RPMI7951 (cell line): Measurements from ENCODE around the gene XKR8. TPM values are rescaled to one million over a fixed set of nuclear protein-coding genes. Genes with fewer than 3 reads are reported as not detected.

Experiments used
- DNase-seq: peaks from one replicate; pipeline ENCODE4 v3.0.0-alpha.2; 2012; ENCODE audit warnings: low read depth
- total RNA-seq: library from RNA; depleted of rRNA; stranded (reverse); fragments of >200 nt; shearing (Covaris generic); gene quantifications from 2 replicates; pipeline ENCODE4 v1.2.3, GENCODE V29; 2014; rRNA removed

Gene XKR8, protein sequence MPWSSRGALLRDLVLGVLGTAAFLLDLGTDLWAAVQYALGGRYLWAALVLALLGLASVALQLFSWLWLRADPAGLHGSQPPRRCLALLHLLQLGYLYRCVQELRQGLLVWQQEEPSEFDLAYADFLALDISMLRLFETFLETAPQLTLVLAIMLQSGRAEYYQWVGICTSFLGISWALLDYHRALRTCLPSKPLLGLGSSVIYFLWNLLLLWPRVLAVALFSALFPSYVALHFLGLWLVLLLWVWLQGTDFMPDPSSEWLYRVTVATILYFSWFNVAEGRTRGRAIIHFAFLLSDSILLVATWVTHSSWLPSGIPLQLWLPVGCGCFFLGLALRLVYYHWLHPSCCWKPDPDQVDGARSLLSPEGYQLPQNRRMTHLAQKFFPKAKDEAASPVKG
- total RNA-seq = 0.68 and 0.72 TPM in 2 replicates

GRCh38 chr1:27959792-27960603, at the start of gene XKR8:
Gene XKR8, plus strand, starts transcription at chr1:27959973. Its CDS starts 97 bp downstream, at chr1:27960070.
- DNase-seq = peak; percentile 22

DNA sequence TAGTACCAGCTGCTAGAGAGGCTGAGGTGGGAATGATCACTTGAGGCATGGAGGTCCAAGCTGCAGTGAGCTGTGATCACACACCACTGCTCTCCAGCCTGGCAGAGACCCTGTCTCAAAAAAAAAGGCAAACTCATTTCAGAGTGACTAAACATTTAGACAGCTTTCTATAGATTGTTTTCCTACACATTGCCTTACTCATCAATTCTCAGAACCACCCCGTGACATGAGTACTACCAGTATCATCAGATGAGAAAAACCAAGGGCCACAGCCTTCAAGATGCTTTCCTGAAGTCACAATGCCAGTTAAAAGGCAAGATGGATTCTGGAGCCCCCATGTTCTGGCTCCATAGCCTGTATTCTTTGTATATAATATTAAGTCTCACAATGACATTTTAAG, 47.3 kb upstream of the XKR8 start:
- DNase-seq = no peak

DNA sequence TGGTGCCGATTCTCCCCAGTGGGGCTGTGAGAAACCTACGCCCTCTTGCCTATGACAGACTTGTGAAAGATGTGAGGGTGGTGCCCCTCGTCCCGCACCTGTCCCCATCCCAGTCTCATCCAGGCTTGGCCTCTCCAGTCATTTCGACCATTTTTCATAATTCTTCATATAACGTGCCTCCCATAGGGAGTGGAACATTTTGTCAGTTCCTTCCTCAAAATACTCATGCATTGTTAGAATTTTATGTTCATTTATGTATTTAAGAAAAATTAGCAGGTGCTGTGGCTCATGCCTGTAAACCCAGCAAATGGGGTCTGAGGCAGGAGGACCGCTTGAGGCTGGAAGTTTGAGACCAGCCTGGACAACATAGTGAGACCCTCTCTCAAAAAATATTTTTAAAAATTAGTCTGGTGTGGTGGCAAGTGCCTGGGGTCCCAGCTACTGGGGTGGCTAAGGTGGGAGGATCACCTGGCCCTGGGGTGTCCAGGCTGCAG, 44.6 kb upstream of the XKR8 start:
- no peak for DNase-seq

GRCh38 chr1:27922272-27922671, 37.5 kb upstream of the XKR8 start:
- DNase-seq = no peak

DNA sequence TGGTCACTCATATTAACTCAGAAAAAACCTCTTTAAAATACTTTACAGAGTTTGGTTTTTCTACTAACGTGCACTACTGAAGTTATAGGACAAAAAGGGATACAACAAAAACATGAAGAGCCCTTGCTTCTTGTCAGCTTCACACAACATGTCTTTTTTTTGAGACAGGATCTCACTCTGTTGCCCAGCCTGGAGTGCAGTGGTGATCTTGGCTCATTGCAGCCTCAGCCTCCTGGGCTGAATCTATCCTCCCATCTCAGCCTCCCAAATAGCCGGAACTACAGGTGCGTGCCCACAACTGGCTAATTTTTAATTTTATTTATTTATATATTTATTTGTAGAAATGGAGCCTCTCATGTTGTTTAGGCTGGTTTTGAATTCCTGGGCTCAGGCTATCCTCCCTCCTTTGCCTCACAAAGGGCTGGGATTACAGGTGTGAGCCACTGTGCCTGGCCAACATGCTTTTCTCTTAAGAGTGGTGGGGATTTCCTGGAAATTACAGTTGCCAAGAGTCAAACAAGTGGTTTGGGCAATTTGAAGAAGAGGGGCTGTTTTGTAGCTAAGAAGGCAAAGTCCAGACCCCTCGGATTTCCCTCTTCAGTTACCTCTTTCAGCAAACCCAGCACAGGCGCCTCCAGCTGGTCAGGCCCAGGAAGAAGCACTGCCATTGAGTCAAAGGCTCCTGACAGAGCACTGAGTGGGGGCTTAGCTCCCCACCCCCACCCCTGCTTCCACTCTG, 31.4 kb upstream of the XKR8 start:
- DNase-seq = no peak

DNA sequence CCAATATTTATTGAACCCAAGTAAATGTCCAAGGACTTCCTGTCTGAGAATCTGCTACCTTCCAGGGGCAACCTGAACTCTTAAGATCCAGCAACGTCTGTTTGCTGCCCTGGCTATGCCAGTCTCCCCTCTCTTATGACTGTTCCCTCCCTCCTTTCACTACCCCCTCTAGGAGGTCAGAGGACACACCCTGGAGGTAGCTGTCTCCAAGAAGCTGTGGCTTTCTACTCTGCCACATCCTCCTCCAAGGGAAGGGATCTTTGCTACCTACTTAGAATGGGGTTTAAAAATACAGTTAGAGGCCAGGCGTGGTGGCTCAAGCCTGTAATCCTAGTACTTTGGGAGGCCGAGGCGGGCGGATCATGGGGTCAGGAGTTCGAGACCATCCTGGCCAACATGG, 28.6 kb upstream of the XKR8 start:
- DNase-seq = no peak

DNA sequence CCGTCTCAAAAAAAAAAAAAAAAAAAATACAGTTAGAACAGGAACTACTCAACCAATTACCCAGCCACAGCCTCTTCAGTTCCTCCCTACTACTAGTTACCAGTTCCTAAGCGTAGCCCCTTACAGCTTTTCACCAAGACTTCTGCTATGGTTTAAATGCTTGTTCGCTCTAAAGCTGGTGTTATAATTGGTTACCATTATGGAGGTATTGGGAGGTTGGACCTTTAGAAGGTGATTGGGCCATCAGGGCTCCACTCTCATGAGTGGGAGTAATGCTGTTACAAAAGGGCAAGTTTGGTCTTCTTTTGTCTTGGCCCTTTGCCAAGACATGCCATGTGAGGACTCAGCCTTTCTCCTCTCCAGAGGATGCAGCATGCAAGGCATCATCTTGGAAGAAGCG, 28.0 kb upstream of the XKR8 start:
- DNase-seq = no peak

GRCh38 chr1:27934818-27935549, 24.8 kb upstream of the XKR8 start, which contains the start of gene SMPDL3B:
Gene SMPDL3B, plus strand, starts transcription at chr1:27935000. Its CDS starts 184 bp downstream, at chr1:27935184.
- no peak for DNase-seq

DNA sequence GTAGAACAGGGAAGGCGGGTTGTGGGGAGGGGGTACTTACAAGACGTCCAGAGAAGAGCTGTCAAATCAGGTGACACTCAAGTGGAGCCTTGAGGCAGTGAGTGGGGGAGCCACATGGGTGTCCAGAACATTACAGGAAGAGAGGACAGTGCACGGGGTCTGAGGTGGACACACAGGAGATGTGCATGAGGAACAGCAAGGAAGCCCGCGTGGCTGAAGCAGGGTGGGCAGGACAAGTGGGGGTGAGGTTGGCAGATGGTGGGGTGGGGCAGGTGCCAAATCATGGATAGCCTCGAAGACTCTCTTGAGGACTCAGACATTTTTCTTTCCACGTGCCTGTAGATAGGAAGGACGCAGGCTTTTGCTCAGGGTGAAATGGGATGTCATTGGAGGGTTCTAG, 24.1 kb upstream of the XKR8 start:
- DNase-seq = no peak

GRCh38 chr1:27936370-27936769, 23.4 kb upstream of the XKR8 start:
- DNase-seq = no peak

DNA sequence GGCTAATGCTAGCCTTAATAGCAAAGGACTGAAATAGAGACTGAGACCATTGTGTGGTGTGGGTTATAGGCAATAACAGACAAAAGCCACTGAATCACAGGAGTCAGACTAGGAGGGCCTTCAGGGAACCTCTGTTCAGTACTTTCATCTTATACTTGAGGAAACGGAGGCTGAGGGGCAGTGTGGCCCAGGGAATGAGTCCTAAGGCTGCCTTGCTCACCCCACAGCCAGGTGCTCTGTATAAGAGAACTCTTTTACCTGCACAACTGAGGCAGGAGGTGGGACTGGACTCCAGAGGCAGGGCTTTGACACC, 22.3 kb upstream of the XKR8 start:
- no peak for DNase-seq

DNA sequence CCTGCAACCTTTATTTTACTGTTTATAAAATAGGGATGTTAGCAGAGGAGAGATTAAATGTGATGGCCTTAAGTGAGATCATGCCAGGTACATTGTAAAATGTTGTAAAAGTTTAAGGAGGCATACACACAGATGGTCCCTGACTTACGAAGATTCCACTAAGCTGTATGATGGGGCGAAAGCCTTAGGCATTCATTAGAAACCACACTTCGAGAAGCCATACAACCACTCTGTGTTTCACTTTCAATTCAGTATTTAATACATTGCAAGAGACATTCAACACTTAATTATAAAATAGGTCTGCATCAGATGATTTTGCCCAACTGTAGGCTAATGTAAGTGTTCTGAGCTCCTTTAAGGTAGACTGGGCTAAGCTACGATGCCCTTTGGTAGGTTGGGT, 21.3 kb upstream of the XKR8 start:
- DNase-seq = no peak

GRCh38 chr1:27940297-27940696, 19.5 kb upstream of the XKR8 start:
- peak; percentile 19 for DNase-seq

DNA sequence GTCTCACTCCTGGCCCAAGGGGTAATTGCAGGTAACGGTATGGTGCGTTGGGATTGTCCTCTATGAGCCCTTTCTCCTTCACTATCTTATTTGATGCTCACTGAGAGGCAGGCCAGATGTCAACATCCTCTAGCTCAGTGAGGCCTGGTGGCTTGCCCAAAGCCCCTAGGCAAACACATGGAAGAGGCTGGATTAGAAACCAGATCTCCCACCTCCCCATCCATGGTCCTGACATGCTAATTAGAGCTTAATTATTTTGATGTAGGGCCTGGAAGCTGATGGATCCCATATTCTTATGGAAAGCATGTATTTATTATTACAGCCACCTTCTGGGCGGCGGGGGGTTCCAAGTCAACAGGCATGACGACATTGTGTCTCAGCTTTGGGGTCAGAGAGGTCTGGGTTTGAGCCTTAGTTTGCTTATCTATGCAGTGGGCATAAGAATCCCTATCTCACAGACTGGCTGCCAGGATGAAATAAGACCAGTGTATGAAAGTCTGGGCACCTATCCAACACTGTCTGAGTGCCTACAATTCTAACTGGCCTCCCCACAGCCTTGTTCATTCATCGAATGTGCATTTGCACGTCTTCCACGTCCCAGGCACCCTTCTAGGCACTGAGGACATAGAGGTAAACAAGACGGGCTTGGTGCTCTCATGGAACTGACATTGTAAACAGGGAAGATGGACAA, 18.8 kb upstream of the XKR8 start:
- DNase-seq = no peak

- no peak for DNase-seq
Measured at GRCh38 chr1:27941671-27942540, 17.9 kb upstream of the XKR8 start.

GRCh38 chr1:27945020-27945419, 14.8 kb upstream of the XKR8 start:
- DNase-seq = no peak

DNA sequence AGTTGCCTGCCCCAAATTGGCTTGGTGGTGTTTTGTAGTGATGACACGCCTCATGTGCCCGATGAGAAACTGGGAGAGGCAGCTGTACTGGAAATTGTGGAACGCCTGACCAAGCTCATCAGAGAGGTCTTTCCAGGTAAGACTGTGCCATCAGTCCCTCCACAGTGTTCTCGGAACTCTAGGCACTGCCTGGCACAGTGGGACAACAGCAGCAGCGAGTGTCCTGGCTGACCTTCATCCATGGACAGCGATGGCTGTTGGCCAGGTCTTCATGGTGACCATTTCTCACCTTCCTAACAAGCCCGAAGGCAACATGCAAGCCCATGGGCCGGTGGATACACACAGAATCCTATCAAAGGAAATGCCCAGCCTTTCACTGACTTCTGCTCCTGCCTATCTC, 10.7 kb upstream of the XKR8 start:
- DNase-seq = no peak

GRCh38 chr1:27951396-27951795, 8.4 kb upstream of the XKR8 start:
- DNase-seq = no peak

DNA sequence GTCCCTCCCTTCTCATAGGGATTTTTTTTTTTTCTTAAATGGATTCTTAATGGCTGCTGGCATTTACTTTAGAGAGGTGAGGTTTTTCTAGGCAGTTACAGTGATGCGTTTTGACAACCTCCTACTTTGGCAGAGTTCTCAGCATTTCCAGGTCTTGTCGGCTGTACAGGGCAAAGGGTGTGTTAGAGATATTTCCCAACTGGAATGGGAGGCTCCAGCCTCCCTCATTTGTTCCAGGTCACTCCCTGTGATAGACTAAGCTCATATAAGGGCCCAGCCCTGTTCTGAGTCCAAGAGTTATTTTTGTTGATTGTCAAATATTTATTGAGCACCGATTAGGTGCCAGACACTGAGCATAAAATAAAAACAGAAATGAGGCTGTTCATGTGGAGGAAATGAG, 7.6 kb upstream of the XKR8 start:
- DNase-seq = no peak

- DNase-seq = no peak
Measured at GRCh38 chr1:27954186-27954585, 5.6 kb upstream of the XKR8 start.
